ENCODE data around the gene TREH. TPM values are rescaled to one million over a fixed set of nuclear protein-coding genes. Genes with fewer than 3 reads are reported as not detected.

Gene TREH
- total RNA-seq, 1 experiment from 2014 or later: not detected

- Histone ChIP-seq H4K5ac (ENCODE audit: insufficient read length, low read depth, low read length) (no peak overlapping the region), H2BK120ac (ENCODE audit: low read depth, low read length, poor library complexity, severe bottlenecking) (no peak overlapping the region), H3K4ac (ENCODE audit: low read depth, low read length) (no peak overlapping the region), H3K79me2 (ENCODE audit: insufficient read depth, low read length) (no peaks in the 10 kb centered on the region), H3K9me3 (ENCODE audit: control insufficient read depth, low read depth, low read length) (no peaks in the 10 kb centered on the region), H3K14ac (ENCODE audit: insufficient read depth, low read length) (no peak overlapping the region), H3T11ph (ENCODE audit: low read length) (no peak overlapping the region), H3K79me1 (ENCODE audit: insufficient read depth, low read depth, low read length, poor library complexity, severe bottlenecking) (no peaks in the 10 kb centered on the region), H3K18ac (ENCODE audit: insufficient read length, low read depth, low read length) (no peak overlapping the region), H2AFZ (ENCODE audit: low read length) (no peak overlapping the region), H4K20me1 (ENCODE audit: control insufficient read depth, insufficient read depth, insufficient read length) (no peaks in the 10 kb centered on the region), H2AK5ac (ENCODE audit: insufficient read length, low read length) (no peak overlapping the region), H3K4me2 (ENCODE audit: insufficient read depth, insufficient read length, low read length) (no peak overlapping the region), H3K23me2 (ENCODE audit: insufficient read length, low read depth, low read length, poor library complexity, severe bottlenecking) (no peaks in the 10 kb centered on the region), H4K91ac (ENCODE audit: insufficient read length, low read depth, low read length) (no peak overlapping the region), H3K23ac (ENCODE audit: insufficient read length, low read depth, low read length) (no peak overlapping the region), H2BK12ac (ENCODE audit: insufficient read length, low read depth, low read length) (no peak overlapping the region), H3K4me1 (ENCODE audit: insufficient read depth, low read length) (no peaks in the 10 kb centered on the region), H2BK5ac (ENCODE audit: insufficient read length, low read length) (no peak overlapping the region), H3K27ac (ENCODE audit: insufficient read length, low read depth, low read length) (no peak overlapping the region), H4K8ac (replicated peaks; ENCODE audit: insufficient read length, low read depth, low read length) (no peak overlapping the region), H3K27me3 (ENCODE audit: insufficient read depth, low read length) (no peaks in the 10 kb centered on the region), H3K56ac (ENCODE audit: insufficient read length, low read depth, low read length) (no peak overlapping the region), H3K9ac (ENCODE audit: extremely low read depth, insufficient read length, low read length) (no peak overlapping the region), H2BK15ac (ENCODE audit: low read depth, low read length) (no peak overlapping the region), H2BK20ac (ENCODE audit: low read depth, low read length, poor library complexity, severe bottlenecking) (no peak overlapping the region)
- TF ChIP-seq CTCF (conservative IDR thresholded peaks at IDR 0.05): no peak
- Mint-ChIP-seq H3K27me3 (ENCODE audit: low read depth) (no peaks in the 10 kb centered on the region), H3K4me3 (no peak overlapping the region), H3K4me1 (peaks cover 4 to 10% of the 10 kb centered on the region in 2 experiments), H3K36me3 (ENCODE audit: insufficient read depth in 1 of 3, low read depth in 3 of 3) (no peaks in the 10 kb centered on the region; a peak in 1 of 7 replicates), H3K27ac (no peak overlapping the region), H3K9me3 (no peaks in the 10 kb centered on the region; a peak in 2 of 5 replicates)
- DNase-seq: no peak
- no CpG with 5 or more reads among the region's 1 CpG for WGBS (ENCODE audit: extremely low coverage, insufficient read length, low lambda C conversion rate)
Observed at GRCh38 chr11:118682372-118682771, 2.9 kb upstream of the TREH start.

All from H9 (cell line).